Heart left ventricle (tissue), 16 donors: ENCODE results near the gene SPAG9. TPM values are rescaled to one million over a fixed set of nuclear protein-coding genes. Genes with fewer than 3 reads are reported as not detected.

Experiments used
- ATAC-seq, 4 donors: fragments of 200-7000 bp; cut with Tn5 transposase; one replicate each; pipeline ENCODE4 v1.9.1; 2020 to 2022; ENCODE audit warnings: moderate library complexity in 4 of 4, mild to moderate bottlenecking in 3 of 4, moderate number of reproducible peaks in 1 of 4
- DNase-seq, 5 donors: peaks; one replicate each; pipeline ENCODE4 v3.0.0-alpha.2; 2020
- H3K27ac ChIP-seq, 12 donors: fragments of 200-600 bp; sonication (generic) in 4 of 12; one replicate each; pipeline versions ENCODE4 v1.5.0 to v1.8.0; 2016 to 2022; ENCODE audit warnings: mild to moderate bottlenecking in 2 of 12
- H3K27me3 ChIP-seq, 9 donors: fragments of 200-600 bp; sonication (generic) in 2 of 9; one replicate each; pipeline versions ENCODE4 v1.5.1 to v1.8.0; 2016 to 2022; ENCODE audit warnings: mild to moderate bottlenecking in 3 of 9
- H3K36me3 ChIP-seq, 9 donors: fragments of 200-600 bp; sonication (generic) in 2 of 9; one replicate each; pipeline versions ENCODE4 v1.5.0 to v1.8.0; 2018 to 2022; ENCODE audit warnings: mild to moderate bottlenecking in 2 of 9
- H3K4me1 ChIP-seq, 12 donors: fragments of 200-600 bp; sonication (generic) in 4 of 12; one replicate each; pipeline versions ENCODE4 v1.5.0 to v1.8.0; 2016 to 2022; ENCODE audit warnings: mild to moderate bottlenecking in 3 of 12
- H3K4me3 ChIP-seq, 12 donors: fragments of 200-600 bp; sonication (generic) in 4 of 12; one replicate each; pipeline versions ENCODE4 v1.5.0 to v1.8.0; 2017 to 2022; ENCODE audit warnings: mild to moderate bottlenecking in 9 of 12, moderate library complexity in 4 of 12
- H3K9me3 ChIP-seq, 12 donors: fragments of 200-600 bp; sonication (generic) in 4 of 12; one replicate each; pipeline versions ENCODE4 v1.5.0 to v1.8.0; 2016 to 2022; ENCODE audit warnings: mild to moderate bottlenecking in 1 of 12
- POLR2A ChIP-seq, 2 donors: fragments of 450-650 bp; IDR thresholded peaks; one replicate each; pipeline ENCODE4 v1.6.1; 2017; ENCODE audit warnings: antibody characterized with exemption in 2 of 2, mild to moderate bottlenecking in 2 of 2, moderate library complexity in 2 of 2
- WGBS, 4 donors: extraction: QIAGEN DNeasy Blood & Tissue Kit in 2 of 4; methylation state at CpG; one replicate each; pipeline versions ENCODE4 v1.1.5 to v1.1.7; 2013 to 2018; 5-methylcytosine and 5-hydroxymethylcytosine counted together
- intact Hi-C, 10 donors: fragments of 100-400 bp; cut with DNase I; formaldehyde crosslinking; loops; one replicate each; pipeline versions ENCODE4 v1.11.1 to v1.14.2; 2022
- polyA plus RNA-seq, 2 donors: library from polyadenylated mRNA; stranded (reverse); fragments of 200-250 nt; gene quantifications; one replicate each; pipeline ENCODE4 v1.2.3, GENCODE V29; 2013
- total RNA-seq, 9 donors: library from RNA; depleted of rRNA in 2 of 9; stranded (reverse); fragments of >200 nt in 2 of 9; fragmentation: NEBNext Ultra II Directional in 3 of 9; extraction: Animal tissue kit (Norgen Biotek cat#: 25700) in 3 of 9; gene quantifications; one replicate each; pipeline versions ENCODE4 v1.1.0 to v1.2.4, GENCODE V29; 2016 to 2023
- TF ChIP-seq, protein P1 (sequence below), 12 donors: fragments of 200-600 bp; sonication (generic) in 4 of 12; IDR thresholded peaks; one replicate each; pipeline versions ENCODE4 v1.5.0 to v1.8.0; 2018 to 2022; ENCODE audit warnings: antibody characterized with exemption in 12 of 12, mild to moderate bottlenecking in 5 of 12
- donor health status: ischemic (EF 13 %, LVEDD 7.1; RV severe dilation, severe dysfunction).
- donor health status: healthy with polysubstance abuse.
- donor health status: DM: no; HTN: yes; CAD: no.
- donor health status: DM: no; HTN: no; CAD: no.
- donor health status: ischemic (EF 25% LVEDD 6.9; RV normal size, moderate dysfunction).
- donor health status: ischemic (EF 25% LVEDD 5.7; RV mildly dilated, moderate dysfunction).
- donor health status: healthy.
- donor health status: DM: yes; HTN: yes; CAD: no.
- donor health status: ischemic (EF 35%, LVEDD 5.7; RV mildly dilated, moderate dysfunction).
- donor health status: nonischemic (EF 11% LVEDD 7.7; RV severe dilation, severe dysfunction).
- donor health status: DM: yes; HTN: yes; CAD: no.
- donor health status: PGD.
- donor health status: ischemic (EF 29% LVEDD 5.4; RV normal size, mild dysfunction).
- donor health status: nonischemic (EF 23%, LVEDD 6.1; RV moderate dilation, normal function).

The SPAG9 gene
- total and polyA plus RNA-seq, 11 donors: 15.9 to 65.4 (median 52.9) TPM

DNA sequence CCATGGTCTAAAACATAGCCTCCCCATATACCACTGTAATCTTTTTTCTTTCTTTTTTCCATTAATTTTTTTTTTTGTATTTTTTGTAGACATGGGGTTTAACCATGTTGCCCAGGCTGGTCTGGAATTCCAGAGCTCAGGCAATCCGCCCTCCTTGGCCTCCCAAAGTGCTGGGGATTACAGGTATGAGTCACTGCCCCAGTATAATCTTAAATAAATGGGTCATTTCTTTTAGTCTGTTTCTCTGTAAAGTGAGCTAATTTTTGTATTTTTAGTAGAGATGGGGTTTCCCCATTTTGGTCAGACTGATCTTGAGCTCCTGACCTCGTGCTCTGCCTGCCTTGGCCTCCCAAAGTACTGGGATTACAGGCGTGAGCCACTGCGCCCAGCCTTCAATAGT, 27.0 kb upstream of the SPAG9 start:
- no peaks in the 10 kb centered on the region for H3K36me3 ChIP-seq
- no peak overlapping the region for H3K27ac ChIP-seq
- TF ChIP-seq, protein P1, sequence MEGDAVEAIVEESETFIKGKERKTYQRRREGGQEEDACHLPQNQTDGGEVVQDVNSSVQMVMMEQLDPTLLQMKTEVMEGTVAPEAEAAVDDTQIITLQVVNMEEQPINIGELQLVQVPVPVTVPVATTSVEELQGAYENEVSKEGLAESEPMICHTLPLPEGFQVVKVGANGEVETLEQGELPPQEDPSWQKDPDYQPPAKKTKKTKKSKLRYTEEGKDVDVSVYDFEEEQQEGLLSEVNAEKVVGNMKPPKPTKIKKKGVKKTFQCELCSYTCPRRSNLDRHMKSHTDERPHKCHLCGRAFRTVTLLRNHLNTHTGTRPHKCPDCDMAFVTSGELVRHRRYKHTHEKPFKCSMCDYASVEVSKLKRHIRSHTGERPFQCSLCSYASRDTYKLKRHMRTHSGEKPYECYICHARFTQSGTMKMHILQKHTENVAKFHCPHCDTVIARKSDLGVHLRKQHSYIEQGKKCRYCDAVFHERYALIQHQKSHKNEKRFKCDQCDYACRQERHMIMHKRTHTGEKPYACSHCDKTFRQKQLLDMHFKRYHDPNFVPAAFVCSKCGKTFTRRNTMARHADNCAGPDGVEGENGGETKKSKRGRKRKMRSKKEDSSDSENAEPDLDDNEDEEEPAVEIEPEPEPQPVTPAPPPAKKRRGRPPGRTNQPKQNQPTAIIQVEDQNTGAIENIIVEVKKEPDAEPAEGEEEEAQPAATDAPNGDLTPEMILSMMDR (IDR thresholded peaks at IDR 0.05): no peak
- H3K4me3 ChIP-seq: no peak overlapping the region
- ATAC-seq (no peak), DNase-seq (no peak)
- intact Hi-C loops: loop anchor here in 1 of 10 donors (10.0 kb wide), 1 partner anchor 293 kb away; no protein-coding TSS in a partner anchor
- peaks cover 0 to 5% (median 2%) of the 10 kb centered on the region in 12 donors for H3K4me1 ChIP-seq
- WGBS, 4 donors: 80 to 89% (median 83%) methylated on average over 4 of the region's 4 CpGs
- H3K9me3 ChIP-seq: no peaks in the 10 kb centered on the region
- H3K27me3 ChIP-seq: no peaks in the 10 kb centered on the region

DNA sequence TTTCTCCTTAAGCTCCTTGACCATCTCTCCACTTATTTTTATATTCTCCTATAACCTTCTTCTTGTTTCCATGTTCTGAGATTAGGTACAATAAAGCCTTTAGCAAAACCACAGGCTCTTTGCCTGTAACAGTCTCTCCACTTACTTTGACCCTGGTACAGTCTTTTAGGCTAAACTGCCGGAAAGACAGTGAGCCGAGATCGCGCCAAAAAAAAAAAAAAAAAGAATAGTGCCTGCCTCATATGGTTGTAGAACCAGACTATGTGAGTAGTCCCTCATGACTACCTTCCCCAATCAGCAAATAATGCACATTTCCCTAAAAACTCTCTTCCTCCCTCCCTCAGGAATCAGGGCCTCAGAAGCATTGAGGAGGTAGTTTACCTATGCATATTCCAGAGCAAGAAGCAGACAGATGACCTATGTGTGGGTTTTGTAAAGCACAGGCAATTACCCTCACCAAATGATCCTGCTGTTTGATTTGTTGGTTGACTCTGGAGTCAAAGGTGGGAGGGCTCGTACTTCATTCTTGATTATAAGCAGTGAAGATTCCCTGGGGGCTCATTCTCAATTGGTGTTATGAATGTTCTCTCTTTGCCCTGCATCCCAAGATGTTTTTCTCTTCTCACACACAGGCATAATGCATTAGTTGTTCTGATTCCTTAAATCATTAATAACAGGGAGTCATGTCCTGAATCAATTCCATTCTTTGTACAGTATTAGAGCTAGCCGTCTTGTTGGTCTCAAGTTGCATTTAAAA, 23.8 kb upstream of the SPAG9 start:
- ATAC-seq (no peak), DNase-seq (no peak)
- no peaks in the 10 kb centered on the region for H3K9me3 ChIP-seq
- TF ChIP-seq, protein P1 (IDR thresholded peaks at IDR 0.05): no peak
- TF ChIP-seq POLR2A (IDR thresholded peaks at IDR 0.05): no peak
- H3K4me1 ChIP-seq: no peaks in the 10 kb centered on the region
- no peaks in the 10 kb centered on the region for H3K36me3 ChIP-seq
- no peak overlapping the region for H3K27ac ChIP-seq
- no peak overlapping the region for H3K4me3 ChIP-seq
- intact Hi-C loops: loop anchor here in 1 of 10 donors (10.0 kb wide), 1 partner anchor 290 kb away; no protein-coding TSS in a partner anchor
- 60 to 76% (median 70%) methylated on average over 6 of the region's 6 CpGs for WGBS, 4 donors
- H3K27me3 ChIP-seq: no peaks in the 10 kb centered on the region

DNA sequence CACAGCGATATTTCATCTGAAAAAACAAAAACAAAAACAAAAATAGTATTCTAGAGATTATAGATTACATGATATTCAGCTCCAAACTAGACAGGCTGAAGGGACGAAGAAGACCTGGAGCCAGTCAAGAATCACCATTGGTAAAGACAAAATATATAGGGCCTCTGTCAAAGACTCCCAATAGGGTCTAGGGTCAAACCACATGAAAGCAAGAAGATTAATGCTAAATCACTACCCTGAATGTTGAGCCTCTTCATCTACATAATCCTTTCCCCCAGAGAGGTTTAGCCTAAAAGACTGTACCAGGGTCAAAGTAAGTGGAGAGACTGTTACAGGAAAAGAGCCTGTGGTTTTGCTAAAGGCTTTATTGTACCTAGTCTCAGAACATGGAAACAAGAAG, 21.9 kb upstream of the SPAG9 start:
- DNase-seq (no peak), ATAC-seq (no peak)
- Histone ChIP-seq H3K4me1 (no peaks in the 10 kb centered on the region), H3K36me3 (no peaks in the 10 kb centered on the region), H3K9me3 (no peaks in the 10 kb centered on the region), H3K27ac (no peak overlapping the region), H3K4me3 (no peak overlapping the region), H3K27me3 (no peaks in the 10 kb centered on the region)
- TF ChIP-seq POLR2A (IDR thresholded peaks at IDR 0.05): no peak
- TF ChIP-seq, protein P1 (IDR thresholded peaks at IDR 0.05): no peak
- WGBS, 4 donors: 94 to 97% (median 95%) methylated on average over 2 of the region's 2 CpGs
- intact Hi-C loops: loop anchor here in 1 of 10 donors (10.0 kb wide), 1 partner anchor 288 kb away; no protein-coding TSS in a partner anchor

DNA sequence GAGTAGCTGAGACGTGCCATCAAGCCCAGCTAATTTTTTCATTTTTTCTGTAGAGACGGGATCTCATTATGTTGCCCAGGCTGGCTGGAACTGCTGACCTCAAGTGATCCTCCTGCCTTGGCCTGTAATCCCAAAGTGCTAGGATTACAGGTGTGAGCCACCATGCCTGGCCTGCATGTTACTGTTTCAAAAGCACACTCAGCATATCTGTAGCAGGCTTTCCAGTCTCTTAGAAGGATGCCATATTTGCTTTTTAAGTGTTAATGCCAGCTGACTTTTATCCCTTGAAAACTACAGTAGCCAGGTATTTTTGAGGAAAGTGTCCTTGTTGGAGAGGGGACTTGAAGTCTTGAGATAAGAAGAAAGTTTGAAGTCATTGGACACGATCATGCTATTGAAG, 15.3 kb upstream of the SPAG9 start:
- no peak for ATAC-seq
- H3K4me3 ChIP-seq: no peak overlapping the region
- no peaks in the 10 kb centered on the region for H3K27me3 ChIP-seq
- no peak overlapping the region for H3K27ac ChIP-seq
- H3K9me3 ChIP-seq: no peaks in the 10 kb centered on the region
- WGBS, 4 donors: 89 to 97% (median 93%) methylated on average over 3 of the region's 3 CpGs
- intact Hi-C loops: no loop called here
- TF ChIP-seq POLR2A (IDR thresholded peaks at IDR 0.05): no peak
- TF ChIP-seq, protein P1 (IDR thresholded peaks at IDR 0.05): no peak
- DNase-seq: no peak
- peaks cover 0 to 19% (median 8%) of the 10 kb centered on the region in 12 donors for H3K4me1 ChIP-seq
- H3K36me3 ChIP-seq: no peaks in the 10 kb centered on the region
